Activated CD4-positive, alpha-beta memory T cell treated with anti-CD3 and anti-CD28 coated beads for 36 hours (primary cell): ENCODE data around the gene KAZN. TPM values are rescaled to one million over a fixed set of nuclear protein-coding genes. Genes with fewer than 3 reads are reported as not detected.

Experiments used
- CTCF ChIA-PET: fragments of 350-600 bp; sonication (Branson Sonifier 250); formaldehyde crosslinking; loops from one replicate; lab custom pipeline; 2021; ENCODE audit warnings: antibody characterized with exemption, inconsistent platforms; lab: Charles Lee
- POLR2A ChIA-PET: fragments of 350-600 bp; sonication (Branson Sonifier 250); formaldehyde crosslinking; loops from one replicate; lab custom pipeline; 2021; ENCODE audit warnings: antibody characterized with exemption; lab: Charles Lee
- DNase-seq: peaks from one replicate; pipeline ENCODE4 v3.0.0-alpha.2; 2020
- H3K27ac Mint-ChIP-seq: one replicate; pipeline ENCODE4 v1.8.0; 2021; ENCODE audit warnings: mixed read lengths
- H3K27me3 Mint-ChIP-seq: one replicate; pipeline ENCODE4 v1.8.0; 2021; ENCODE audit warnings: mixed read lengths
- H3K36me3 Mint-ChIP-seq: one replicate; pipeline ENCODE4 v1.8.0; 2021; ENCODE audit warnings: mixed read lengths
- H3K4me1 Mint-ChIP-seq: one replicate; pipeline ENCODE4 v1.8.0; 2021; ENCODE audit warnings: low read depth, mixed read lengths
- H3K4me3 Mint-ChIP-seq: one replicate; pipeline ENCODE4 v1.8.0; 2021; ENCODE audit warnings: mild to moderate bottlenecking, mixed read lengths
- H3K9me3 Mint-ChIP-seq: one replicate; pipeline ENCODE4 v1.8.0; 2021; ENCODE audit warnings: mixed read lengths
- intact Hi-C: fragments of 100-400 bp; cut with micrococcal nuclease; formaldehyde crosslinking; loops from one replicate; pipeline ENCODE4 v1.15.1; 2023
- total RNA-seq, 2 experiments: library from RNA; stranded (reverse); gene quantifications; one replicate each; pipeline ENCODE4 v1.2.3, GENCODE V29; 2021

KAZN gene
- total RNA-seq, 2 experiments from 2014 or later: 0.31 to 0.33 TPM

DNA sequence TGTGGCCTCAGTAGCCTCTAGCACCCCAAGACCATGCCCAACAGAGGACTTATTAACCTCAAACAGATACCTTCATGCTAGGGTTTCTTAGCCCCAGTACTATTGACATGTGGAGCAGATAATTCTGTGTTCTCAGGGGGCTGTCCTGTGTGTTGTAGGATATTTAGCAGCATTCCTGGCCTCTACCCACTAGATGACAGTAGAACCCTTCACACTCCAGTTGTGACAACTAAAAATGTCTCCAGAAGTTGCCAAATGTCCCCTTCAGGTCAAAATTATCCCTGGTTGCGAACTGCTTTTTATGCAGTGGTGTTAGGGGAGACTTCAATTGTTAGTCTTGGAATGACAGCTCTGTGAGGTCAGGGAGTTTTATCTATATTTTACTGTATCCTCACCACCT, 8.1 kb downstream of the KAZN start:
- no peak for DNase-seq
- ChIA-PET CTCF (no interaction called here), POLR2A (no interaction called here)
- H3K9me3 Mint-ChIP-seq: no peaks in the 10 kb centered on the region
- no peak overlapping the region for H3K4me3 Mint-ChIP-seq
- H3K27ac Mint-ChIP-seq: no peak overlapping the region
- H3K4me1 Mint-ChIP-seq: no peaks in the 10 kb centered on the region
- H3K36me3 Mint-ChIP-seq: no peaks in the 10 kb centered on the region
- intact Hi-C loops: no loop called here
- H3K27me3 Mint-ChIP-seq: peaks cover 21% of the 10 kb centered on the region

GRCh38 chr1:14607295-14607694, 8.8 kb downstream of the KAZN start:
- CTCF ChIA-PET: no interaction called here
- Mint-ChIP-seq H3K9me3 (no peaks in the 10 kb centered on the region), H3K27me3 (peaks cover 17% of the 10 kb centered on the region), H3K27ac (no peak overlapping the region), H3K4me3 (no peak overlapping the region), H3K36me3 (no peaks in the 10 kb centered on the region), H3K4me1 (no peaks in the 10 kb centered on the region)
- DNase-seq: no peak
- POLR2A ChIA-PET: no interaction called here
- intact Hi-C loops: no loop called here

DNA sequence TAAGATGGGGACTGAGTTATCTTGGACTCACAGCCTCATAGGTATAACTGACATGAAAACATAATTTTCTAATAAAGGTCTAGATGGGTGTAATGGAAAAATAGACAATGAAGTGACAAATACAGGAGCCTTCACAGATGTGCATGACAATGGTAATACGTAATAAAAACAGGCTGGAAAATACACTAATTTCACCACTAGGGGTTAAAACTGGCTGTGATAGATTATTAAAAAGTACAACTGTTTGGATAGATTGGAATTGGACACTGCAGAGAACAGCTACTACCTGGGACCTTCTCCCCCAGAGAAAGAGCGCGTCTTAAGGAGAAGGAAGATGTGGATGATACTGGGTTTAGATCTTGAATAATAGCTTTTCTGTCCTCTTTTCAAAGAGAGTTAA, 9.8 kb downstream of the KAZN start:
- Mint-ChIP-seq H3K4me3 (no peak overlapping the region), H3K27me3 (peaks cover 10% of the 10 kb centered on the region), H3K27ac (no peak overlapping the region), H3K36me3 (no peaks in the 10 kb centered on the region), H3K9me3 (no peaks in the 10 kb centered on the region), H3K4me1 (no peaks in the 10 kb centered on the region)
- ChIA-PET CTCF (no interaction called here), POLR2A (no interaction called here)
- intact Hi-C loops: no loop called here
- DNase-seq: no peak

DNA sequence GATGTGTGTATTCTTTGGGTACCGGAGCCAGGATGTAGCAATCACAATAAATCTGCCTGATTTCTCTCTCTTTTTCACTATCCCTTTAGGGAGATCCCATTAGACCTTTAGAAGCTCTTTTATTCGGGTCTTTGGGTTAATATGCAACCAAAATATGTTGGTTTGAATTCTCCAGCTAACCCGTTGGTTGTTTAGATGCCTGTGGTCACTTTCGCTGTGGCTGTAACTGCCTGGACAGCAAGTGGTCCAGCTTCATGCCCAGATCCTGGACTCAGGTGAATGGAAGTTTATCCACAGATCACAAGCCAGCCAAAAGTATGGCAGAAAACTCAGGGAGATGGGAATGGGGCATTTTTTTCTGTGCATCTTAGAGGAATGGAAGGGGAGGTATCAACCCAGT, 12.3 kb downstream of the KAZN start:
- ChIA-PET CTCF (no interaction called here), POLR2A (no interaction called here)
- no peak for DNase-seq
- intact Hi-C loops: no loop called here
- Mint-ChIP-seq H3K27me3 (peaks cover 6% of the 10 kb centered on the region), H3K4me1 (no peaks in the 10 kb centered on the region), H3K9me3 (no peaks in the 10 kb centered on the region), H3K27ac (no peak overlapping the region), H3K36me3 (no peaks in the 10 kb centered on the region), H3K4me3 (no peak overlapping the region)

DNA sequence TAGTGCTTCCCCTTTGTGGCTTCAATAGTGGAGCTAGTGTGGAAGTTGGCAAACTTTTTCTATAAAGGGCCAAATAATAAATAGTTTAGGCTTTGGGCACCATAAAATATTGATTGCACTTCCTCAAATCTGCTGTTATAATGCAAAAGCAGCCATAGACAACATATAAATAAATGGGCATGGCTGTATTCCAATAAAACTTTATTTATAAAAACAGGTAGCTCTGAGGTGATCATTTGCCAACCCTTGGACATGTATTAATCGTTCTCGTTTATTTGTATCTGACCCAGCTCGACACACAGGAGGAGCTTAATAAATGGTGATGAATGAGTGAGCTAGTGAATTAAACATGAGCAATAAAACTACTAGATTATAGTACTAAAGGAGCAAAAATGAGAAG, 13.3 kb downstream of the KAZN start:
- peaks cover 5% of the 10 kb centered on the region for H3K27me3 Mint-ChIP-seq
- no peaks in the 10 kb centered on the region for H3K4me1 Mint-ChIP-seq
- H3K9me3 Mint-ChIP-seq: no peaks in the 10 kb centered on the region
- H3K27ac Mint-ChIP-seq: no peak overlapping the region
- ChIA-PET POLR2A (no interaction called here), CTCF (interaction anchor here (0.6 kb wide), 1 partner anchor 168 kb away, joined by 3 read pairs; no protein-coding TSS in a partner anchor)
- intact Hi-C loops: no loop called here
- no peaks in the 10 kb centered on the region for H3K36me3 Mint-ChIP-seq
- DNase-seq: no peak
- no peak overlapping the region for H3K4me3 Mint-ChIP-seq

DNA sequence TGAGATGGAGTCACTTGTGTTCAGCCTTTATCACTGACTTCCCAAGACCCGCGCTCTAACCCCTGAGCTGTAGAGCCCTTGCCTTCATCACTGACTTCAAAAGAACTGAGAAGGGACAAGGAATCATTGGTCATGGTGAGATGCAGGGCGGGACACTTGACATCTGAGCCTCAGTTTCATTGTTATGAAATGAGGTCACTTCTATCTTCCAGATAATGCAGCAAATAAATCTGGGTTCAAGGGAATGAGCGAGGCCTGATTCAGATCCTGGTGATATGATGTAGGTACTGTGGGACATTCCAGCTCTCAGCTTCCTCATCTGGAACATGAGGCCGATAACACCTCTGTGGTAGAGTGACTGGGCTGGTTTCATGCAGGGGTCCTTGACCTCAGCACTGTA, 13.8 kb downstream of the KAZN start:
- ChIA-PET CTCF (interaction anchor here (0.6 kb wide), 1 partner anchor 167 kb away, joined by 3 read pairs; no protein-coding TSS in a partner anchor), POLR2A (no interaction called here)
- Mint-ChIP-seq H3K27me3 (peaks cover 5% of the 10 kb centered on the region), H3K4me1 (no peaks in the 10 kb centered on the region), H3K9me3 (no peaks in the 10 kb centered on the region), H3K4me3 (no peak overlapping the region), H3K27ac (no peak overlapping the region), H3K36me3 (no peaks in the 10 kb centered on the region)
- DNase-seq: no peak
- intact Hi-C loops: no loop called here

- ChIA-PET POLR2A (no interaction called here), CTCF (no interaction called here)
- Mint-ChIP-seq H3K9me3 (no peaks in the 10 kb centered on the region), H3K27ac (no peak overlapping the region), H3K4me3 (no peak overlapping the region), H3K36me3 (no peaks in the 10 kb centered on the region), H3K27me3 (peaks cover 5% of the 10 kb centered on the region), H3K4me1 (no peaks in the 10 kb centered on the region)
- intact Hi-C loops: no loop called here
- DNase-seq: no peak
These were observed 15.4 kb downstream of the KAZN start for GRCh38 chr1:14613926-14614325.

DNA sequence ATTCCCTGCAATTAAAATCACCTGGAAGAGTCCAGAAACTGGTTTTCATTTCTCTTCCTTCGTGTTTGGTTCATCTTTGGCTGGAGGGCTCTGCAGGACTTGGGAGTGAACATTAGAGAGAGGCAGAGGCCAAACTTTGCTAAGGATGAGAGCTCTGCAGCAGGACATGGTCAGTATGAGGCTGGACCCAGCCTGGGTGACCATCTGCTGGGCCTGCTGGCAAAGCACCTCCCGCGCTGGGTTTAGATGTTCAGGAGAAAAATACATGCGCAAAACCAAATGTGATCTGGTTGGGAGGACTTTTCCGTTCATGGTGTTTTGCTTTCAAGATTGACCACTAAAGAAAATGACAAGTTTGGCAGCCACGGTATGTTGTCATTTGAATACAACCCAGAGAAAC, 15.9 kb downstream of the KAZN start:
- no peak for DNase-seq
- Mint-ChIP-seq H3K36me3 (no peaks in the 10 kb centered on the region), H3K4me1 (no peaks in the 10 kb centered on the region), H3K27me3 (peaks cover 5% of the 10 kb centered on the region), H3K27ac (no peak overlapping the region), H3K4me3 (no peak overlapping the region), H3K9me3 (no peaks in the 10 kb centered on the region)
- ChIA-PET POLR2A (no interaction called here), CTCF (no interaction called here)
- intact Hi-C loops: no loop called here

GRCh38 chr1:14615549-14616218, 17.2 kb downstream of the KAZN start:
- ChIA-PET POLR2A (no interaction called here), CTCF (no interaction called here)
- H3K4me3 Mint-ChIP-seq: no peak overlapping the region
- peaks cover 5% of the 10 kb centered on the region for H3K27me3 Mint-ChIP-seq
- intact Hi-C loops: no loop called here
- no peaks in the 10 kb centered on the region for H3K4me1 Mint-ChIP-seq
- H3K9me3 Mint-ChIP-seq: no peaks in the 10 kb centered on the region
- no peak for DNase-seq
- no peak overlapping the region for H3K27ac Mint-ChIP-seq
- H3K36me3 Mint-ChIP-seq: no peaks in the 10 kb centered on the region

DNA sequence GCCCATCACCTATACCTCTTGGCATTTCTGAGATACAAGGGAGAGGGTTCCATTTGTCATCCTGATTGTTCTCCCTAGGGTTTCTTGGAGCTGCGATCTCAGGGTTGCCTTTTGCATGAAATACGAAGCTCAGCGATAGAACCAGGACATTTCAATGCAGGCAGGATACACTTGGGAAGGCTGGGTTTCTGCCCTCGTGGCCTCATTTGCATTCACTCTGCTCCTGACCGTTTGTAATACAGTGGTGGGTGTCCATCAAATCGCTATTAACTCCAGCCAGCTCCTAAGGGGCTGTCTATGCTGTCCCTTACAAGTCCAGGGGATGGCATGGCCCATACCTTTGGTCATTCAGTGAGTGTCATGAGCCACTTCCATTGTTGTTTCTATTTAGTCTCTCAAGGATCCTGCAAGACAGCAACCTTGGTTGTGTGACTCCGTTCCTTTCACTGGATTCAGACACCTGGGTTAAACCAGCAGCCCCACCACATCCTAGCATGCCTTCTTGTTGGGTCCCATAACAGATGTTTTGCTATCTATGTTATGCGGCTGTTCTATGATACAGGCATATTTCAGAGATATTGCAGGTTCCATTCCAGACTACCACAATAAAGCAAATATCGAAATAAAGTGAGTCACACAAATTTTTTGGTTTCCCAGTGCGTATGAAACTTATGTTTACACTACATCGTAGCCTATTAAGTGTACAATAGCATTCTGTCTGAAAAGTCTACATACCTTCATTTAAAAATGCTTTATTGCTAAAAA, 18.3 kb downstream of the KAZN start:
- no peaks in the 10 kb centered on the region for H3K9me3 Mint-ChIP-seq
- no peaks in the 10 kb centered on the region for H3K36me3 Mint-ChIP-seq
- peaks cover 5% of the 10 kb centered on the region for H3K27me3 Mint-ChIP-seq
- intact Hi-C loops: no loop called here
- DNase-seq: no peak
- POLR2A ChIA-PET: no interaction called here
- no peak overlapping the region for H3K27ac Mint-ChIP-seq
- no peaks in the 10 kb centered on the region for H3K4me1 Mint-ChIP-seq
- CTCF ChIA-PET: no interaction called here
- no peak overlapping the region for H3K4me3 Mint-ChIP-seq

DNA sequence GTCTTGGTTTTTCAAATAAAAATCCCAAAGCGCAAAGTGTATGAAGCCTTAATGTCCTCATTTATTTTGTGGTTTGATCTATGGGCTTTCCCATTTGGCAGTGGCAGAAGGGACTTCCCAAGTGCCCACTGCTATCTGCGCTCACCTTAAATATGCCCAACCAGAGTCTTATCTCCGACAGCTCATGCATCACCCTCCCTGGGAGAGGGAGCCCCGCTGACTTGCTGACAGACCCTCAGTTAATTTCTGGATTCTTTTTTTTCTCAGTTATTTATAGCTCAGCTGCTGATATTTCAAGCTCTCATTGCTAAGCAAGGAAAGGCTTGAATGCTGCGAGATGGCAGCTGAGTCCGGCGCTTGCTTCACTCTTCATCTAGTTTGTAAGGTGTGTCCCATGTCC, 19.3 kb downstream of the KAZN start:
- ChIA-PET CTCF (no interaction called here), POLR2A (no interaction called here)
- no peak for DNase-seq
- H3K27me3 Mint-ChIP-seq: peaks cover 5% of the 10 kb centered on the region
- no peaks in the 10 kb centered on the region for H3K4me1 Mint-ChIP-seq
- intact Hi-C loops: no loop called here
- no peak overlapping the region for H3K27ac Mint-ChIP-seq
- H3K36me3 Mint-ChIP-seq: no peaks in the 10 kb centered on the region
- H3K9me3 Mint-ChIP-seq: no peaks in the 10 kb centered on the region
- H3K4me3 Mint-ChIP-seq: no peak overlapping the region

DNA sequence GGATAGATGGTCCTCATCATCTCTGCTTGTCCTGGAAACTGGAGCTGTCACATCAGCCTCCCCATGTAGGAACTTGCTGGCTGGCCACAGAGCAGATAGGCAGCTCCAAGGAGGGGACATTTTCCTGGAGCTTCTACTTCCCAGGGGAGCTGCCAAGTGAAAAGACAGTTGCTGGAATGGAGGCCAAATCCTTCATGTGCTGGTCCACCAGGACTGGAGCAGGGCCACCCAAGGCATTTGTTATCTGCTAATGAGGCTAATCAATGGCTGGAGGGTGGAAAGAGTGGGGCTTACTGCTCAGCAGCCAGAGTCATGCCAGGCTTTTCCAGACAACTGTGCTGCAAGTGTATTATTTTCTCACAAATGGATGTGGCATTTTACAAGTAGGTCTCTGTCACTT, 22.5 kb downstream of the KAZN start:
- H3K36me3 Mint-ChIP-seq: no peaks in the 10 kb centered on the region
- POLR2A ChIA-PET: no interaction called here
- CTCF ChIA-PET: no interaction called here
- H3K27ac Mint-ChIP-seq: no peak overlapping the region
- no peaks in the 10 kb centered on the region for H3K27me3 Mint-ChIP-seq
- H3K9me3 Mint-ChIP-seq: no peaks in the 10 kb centered on the region
- H3K4me3 Mint-ChIP-seq: no peak overlapping the region
- intact Hi-C loops: no loop called here
- no peak for DNase-seq
- no peaks in the 10 kb centered on the region for H3K4me1 Mint-ChIP-seq

- no peaks in the 10 kb centered on the region for H3K4me1 Mint-ChIP-seq
- no peaks in the 10 kb centered on the region for H3K36me3 Mint-ChIP-seq
- ChIA-PET CTCF (no interaction called here), POLR2A (no interaction called here)
- no peak overlapping the region for H3K27ac Mint-ChIP-seq
- H3K4me3 Mint-ChIP-seq: no peak overlapping the region
- H3K9me3 Mint-ChIP-seq: no peaks in the 10 kb centered on the region
- intact Hi-C loops: no loop called here
- H3K27me3 Mint-ChIP-seq: no peaks in the 10 kb centered on the region
- no peak for DNase-seq
These were observed 24.6 kb downstream of the KAZN start for GRCh38 chr1:14623090-14623489.
